Vagina (tissue), 2 donors: Measurements from ENCODE around the gene ASXL3.

Experiments used
- POLR2A ChIP-seq, 2 donors: fragments of 450-650 bp; IDR thresholded peaks; one replicate each; pipeline ENCODE4 v1.6.1; 2017; ENCODE audit warnings: antibody characterized with exemption in 2 of 2, mild to moderate bottlenecking in 2 of 2, moderate library complexity in 2 of 2
- TF ChIP-seq, protein P1 (sequence below), 3 experiments: fragments of 450-650 bp in 2 of 3; fragments of 200-600 bp in 1 of 3; sonication (generic) in 1 of 3; IDR thresholded peaks; one replicate each; pipeline ENCODE4 v1.5.1; 2017 to 2019; ENCODE audit warnings: antibody characterized with exemption in 3 of 3, mild to moderate bottlenecking in 2 of 3, moderate library complexity in 2 of 3

- TF ChIP-seq POLR2A (IDR thresholded peaks at IDR 0.05): no peak
- TF ChIP-seq, protein P1, sequence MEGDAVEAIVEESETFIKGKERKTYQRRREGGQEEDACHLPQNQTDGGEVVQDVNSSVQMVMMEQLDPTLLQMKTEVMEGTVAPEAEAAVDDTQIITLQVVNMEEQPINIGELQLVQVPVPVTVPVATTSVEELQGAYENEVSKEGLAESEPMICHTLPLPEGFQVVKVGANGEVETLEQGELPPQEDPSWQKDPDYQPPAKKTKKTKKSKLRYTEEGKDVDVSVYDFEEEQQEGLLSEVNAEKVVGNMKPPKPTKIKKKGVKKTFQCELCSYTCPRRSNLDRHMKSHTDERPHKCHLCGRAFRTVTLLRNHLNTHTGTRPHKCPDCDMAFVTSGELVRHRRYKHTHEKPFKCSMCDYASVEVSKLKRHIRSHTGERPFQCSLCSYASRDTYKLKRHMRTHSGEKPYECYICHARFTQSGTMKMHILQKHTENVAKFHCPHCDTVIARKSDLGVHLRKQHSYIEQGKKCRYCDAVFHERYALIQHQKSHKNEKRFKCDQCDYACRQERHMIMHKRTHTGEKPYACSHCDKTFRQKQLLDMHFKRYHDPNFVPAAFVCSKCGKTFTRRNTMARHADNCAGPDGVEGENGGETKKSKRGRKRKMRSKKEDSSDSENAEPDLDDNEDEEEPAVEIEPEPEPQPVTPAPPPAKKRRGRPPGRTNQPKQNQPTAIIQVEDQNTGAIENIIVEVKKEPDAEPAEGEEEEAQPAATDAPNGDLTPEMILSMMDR (IDR thresholded peaks at IDR 0.05): no peak
These were observed 95.7 kb downstream of the ASXL3 start for GRCh38 chr18:33673689-33674088.
